Right atrium auricular region (tissue), 2 donors: ENCODE data around the gene TRPM5. TPM values are rescaled to one million over a fixed set of nuclear protein-coding genes. Genes with fewer than 3 reads are reported as not detected.

Experiments used
- DNase-seq: peaks from one replicate; pipeline ENCODE4 v3.0.0-alpha.2; 2019; ENCODE audit warnings: low spot score
- H3K27ac ChIP-seq, 2 donors: fragments of 200-600 bp; sonication (generic); 1 replicate in 1 of 2; 2 replicates in 1 of 2; pipeline ENCODE4 v1.5.1; 2016 to 2019
- H3K27me3 ChIP-seq, 2 donors: fragments of 200-600 bp; sonication (generic); one replicate each; pipeline versions ENCODE4 v1.5.1 to v1.6.0; 2017 to 2019
- H3K36me3 ChIP-seq: fragments of 200-600 bp; sonication (generic); one replicate; pipeline ENCODE4 v1.5.1; 2016
- H3K4me1 ChIP-seq, 2 donors: fragments of 200-600 bp; sonication (generic); one replicate each; pipeline versions ENCODE4 v1.5.1 to v1.6.0; 2017 to 2019
- H3K4me3 ChIP-seq, 2 donors: fragments of 200-600 bp; sonication (generic); 1 replicate in 1 of 2; 2 replicates in 1 of 2; pipeline ENCODE4 v1.5.1; 2017 to 2019; ENCODE audit warnings: mild to moderate bottlenecking in 1 of 2, moderate library complexity in 1 of 2
- H3K9me3 ChIP-seq, 2 donors: fragments of 200-600 bp; sonication (generic); one replicate each; pipeline ENCODE4 v1.5.1; 2019
- CTCF ChIP-seq, 2 donors: fragments of 200-600 bp; sonication (generic); IDR thresholded peaks; one replicate each; pipeline ENCODE4 v1.5.1; 2019; ENCODE audit warnings: antibody characterized with exemption in 2 of 2
- total RNA-seq, 2 donors: library from RNA; depleted of rRNA; stranded (reverse); fragments of >200 nt; gene quantifications; one replicate each; pipeline ENCODE4 v1.1.0, GENCODE V29; 2016

The TRPM5 gene
- total RNA-seq, 2 donors from 2014 or later: not detected

- no peaks in the 10 kb centered on the region for H3K9me3 ChIP-seq
- no peak overlapping the region for H3K4me3 ChIP-seq
- no peaks in the 10 kb centered on the region for H3K27me3 ChIP-seq
- no peak for DNase-seq
- no peak for TF ChIP-seq CTCF (IDR thresholded peaks at IDR 0.05)
- no peaks in the 10 kb centered on the region for H3K36me3 ChIP-seq
- no peak overlapping the region for H3K27ac ChIP-seq
- no peaks in the 10 kb centered on the region for H3K4me1 ChIP-seq
Observed at GRCh38 chr11:2431395-2431794, 12.9 kb downstream of the TRPM5 start.

DNA sequence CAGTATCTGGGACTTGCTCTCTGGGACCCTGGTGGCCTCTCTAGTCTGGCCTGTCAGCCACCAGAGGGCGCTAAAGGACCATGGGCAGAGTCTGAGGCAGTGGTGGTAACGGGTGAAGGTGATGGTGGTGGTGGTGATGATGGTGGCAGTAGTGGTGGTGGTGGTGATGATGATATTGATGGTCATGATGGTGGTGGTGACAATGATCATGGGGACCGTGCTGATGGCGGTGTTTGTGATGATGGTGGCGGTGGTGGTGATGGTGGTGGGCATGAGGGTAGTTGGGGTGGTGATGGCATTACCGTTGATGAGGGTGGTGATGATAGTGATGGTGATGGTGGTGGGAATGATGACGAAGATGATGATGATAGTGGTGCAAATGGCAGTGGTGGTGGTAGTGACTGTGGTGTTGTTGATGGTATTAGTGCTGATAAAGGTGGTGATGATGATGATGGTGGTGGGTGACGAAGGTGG, 16.0 kb downstream of the TRPM5 start:
- Histone ChIP-seq H3K36me3 (no peaks in the 10 kb centered on the region), H3K4me1 (no peaks in the 10 kb centered on the region), H3K27ac (no peak overlapping the region), H3K9me3 (no peaks in the 10 kb centered on the region), H3K4me3 (no peak overlapping the region), H3K27me3 (no peaks in the 10 kb centered on the region)
- TF ChIP-seq CTCF (IDR thresholded peaks at IDR 0.05): peak; percentile 78 to 94
- peak; percentile 67 for DNase-seq

DNA sequence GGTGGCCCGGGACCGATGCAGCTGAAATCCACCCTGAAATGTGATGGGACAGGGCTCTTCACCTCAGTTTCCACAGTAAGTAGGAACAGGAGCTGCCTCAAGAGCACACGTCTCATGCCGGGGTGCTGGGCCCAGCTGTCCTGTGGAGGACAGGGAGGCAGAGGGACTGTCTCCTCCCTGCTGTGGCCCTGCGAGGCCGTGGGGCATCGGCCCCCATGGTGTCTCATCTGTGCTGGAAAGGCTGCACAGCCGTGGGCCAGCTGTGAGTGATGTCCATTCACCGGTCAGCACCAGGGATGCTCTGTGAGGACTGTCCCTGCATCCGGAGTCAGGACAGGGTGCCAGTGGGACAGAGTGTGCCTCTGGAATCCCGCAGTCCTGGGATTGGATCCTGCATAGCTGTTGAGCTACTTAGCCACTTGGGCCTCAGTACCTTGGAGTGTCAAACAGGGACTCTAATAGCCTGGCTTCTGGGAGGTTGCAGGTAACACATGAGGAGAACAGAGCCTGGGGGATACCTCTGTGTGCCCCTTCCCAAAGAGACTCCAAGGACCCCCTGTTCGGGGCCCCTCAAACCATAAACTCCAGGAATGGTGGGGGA, 16.5 kb downstream of the TRPM5 start:
- Histone ChIP-seq H3K4me1 (no peaks in the 10 kb centered on the region), H3K27me3 (no peaks in the 10 kb centered on the region), H3K27ac (no peak overlapping the region), H3K9me3 (no peaks in the 10 kb centered on the region), H3K4me3 (no peak overlapping the region), H3K36me3 (no peaks in the 10 kb centered on the region)
- TF ChIP-seq CTCF (IDR thresholded peaks at IDR 0.05): no peak
- no peak for DNase-seq

- DNase-seq: no peak
- no peak overlapping the region for H3K27ac ChIP-seq
- H3K4me3 ChIP-seq: no peak overlapping the region
- H3K27me3 ChIP-seq: no peaks in the 10 kb centered on the region
- H3K36me3 ChIP-seq: no peaks in the 10 kb centered on the region
- H3K4me1 ChIP-seq: no peaks in the 10 kb centered on the region
- no peaks in the 10 kb centered on the region for H3K9me3 ChIP-seq
- TF ChIP-seq CTCF (IDR thresholded peaks at IDR 0.05): no peak
Observed at GRCh38 chr11:2426826-2427521, 17.3 kb downstream of the TRPM5 start.

DNA sequence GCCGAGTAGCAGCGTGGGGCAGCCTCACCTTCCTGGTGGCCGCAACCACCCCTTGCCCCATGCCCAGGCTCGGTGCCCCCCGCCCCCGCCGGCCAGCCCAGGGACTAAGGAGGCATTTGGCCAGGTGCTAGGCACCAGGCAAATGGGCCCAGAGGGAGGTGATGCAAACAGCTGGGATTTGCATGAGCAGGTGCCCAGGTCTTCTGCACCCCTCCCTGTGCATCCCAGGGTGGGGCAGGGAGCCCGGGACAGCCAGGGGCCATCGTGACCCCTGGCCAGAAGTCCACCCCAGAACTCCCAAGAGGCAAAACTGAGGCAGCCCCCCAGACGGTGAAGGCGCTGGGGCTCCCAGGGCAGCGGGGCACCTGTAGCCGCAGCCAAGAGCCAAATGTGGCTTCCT, 18.1 kb downstream of the TRPM5 start:
- H3K4me3 ChIP-seq: no peak overlapping the region
- no peak for DNase-seq
- no peak for TF ChIP-seq CTCF (IDR thresholded peaks at IDR 0.05)
- H3K27me3 ChIP-seq: no peaks in the 10 kb centered on the region
- H3K9me3 ChIP-seq: no peaks in the 10 kb centered on the region
- H3K4me1 ChIP-seq: no peaks in the 10 kb centered on the region
- no peak overlapping the region for H3K27ac ChIP-seq
- H3K36me3 ChIP-seq: no peaks in the 10 kb centered on the region
